K562 (cell line): ENCODE measurements around the gene ABCA10. TPM values are rescaled to one million over a fixed set of nuclear protein-coding genes. Genes with fewer than 3 reads are reported as not detected.

Experiments
- ATAC-seq: fragments of 200-7000 bp; cut with Tn5 transposase; 3 replicates; pipeline ENCODE4 v1.9.1; 2020; ENCODE audit warnings: moderate library complexity
- BruUV-seq: library from RNA; stranded (reverse); fragments of 400-500 nt; replicated peaks from 2 replicates; lab custom pipeline; 2021; lab: Mats Ljungman, UMichigan
- CTCF ChIA-PET: fragments of 300-600 bp; formaldehyde crosslinking; extraction: SDS; loops from one replicate; lab custom pipeline; 2021; ENCODE audit warnings: low intra/inter-chr PET ratio; lab: Yijun Ruan, JAX
- POLR2A ChIA-PET: fragments of 300-600, 350-650 bp; sonication (Branson Sonifier 250); formaldehyde crosslinking; extraction: SDS; loops from one replicate; lab custom pipeline; 2021; ENCODE audit warnings: antibody characterized with exemption, inconsistent platforms; lab: Yijun Ruan, JAX
- DNase-seq, 4 experiments: peaks; one replicate each; pipeline versions ENCODE4 v3.0.0 to v3.0.0-alpha.2; 2011 to 2018; ENCODE audit warnings: low spot score in 3 of 4, mixed read lengths in 3 of 4; ENCODE audit errors: extremely low read depth in 1 of 4
- FAIRE-seq: peaks from 2 replicates; lab custom pipeline; 2011; peaks lifted over from hg19 to GRCh38; lab: Jason Lieb, UNC
- H2AFZ ChIP-seq: 2 replicates; pipeline ENCODE4 v1.6.0; 2011; ENCODE audit warnings: low read depth, low read length, control low read depth, inconsistent platforms
- H3K27ac ChIP-seq: fragments of 200-600 bp; 3 replicates; pipeline ENCODE4 v1.8.0; 2011; ENCODE audit warnings: low read depth, mild to moderate bottlenecking, control low read depth, inconsistent platforms, low read length, moderate library complexity, mixed read lengths; ENCODE audit errors: extremely low read depth
- H3K27me3 ChIP-seq, 2 experiments: fragments of 300-600 bp in 1 of 2; 2 replicates in 1 of 2; 3 replicates in 1 of 2; pipeline versions ENCODE4 v1.6.0 to v1.8.0; 2011; ENCODE audit warnings: inconsistent platforms in 2 of 2, low read length in 2 of 2, mild to moderate bottlenecking in 1 of 2, mixed read lengths in 1 of 2, moderate library complexity in 1 of 2; ENCODE audit not compliant: control insufficient read depth in 2 of 2, insufficient read depth in 2 of 2
- H3K36me3 ChIP-seq: fragments of 300-600 bp; 3 replicates; pipeline ENCODE4 v1.8.0; 2011; ENCODE audit warnings: mild to moderate bottlenecking, low read length, inconsistent platforms; ENCODE audit not compliant: control insufficient read depth, insufficient read depth
- H3K4me1 ChIP-seq, 2 experiments: fragments of 200-600 bp in 1 of 2; replicated peaks in 1 of 2; 2 replicates in 1 of 2; 3 replicates in 1 of 2; pipeline versions ENCODE4 v1.5.1 to v1.8.0; 2011; ENCODE audit warnings: inconsistent platforms in 2 of 2, low read length in 2 of 2, mild to moderate bottlenecking in 1 of 2, mixed read lengths in 1 of 2, moderate library complexity in 1 of 2; ENCODE audit not compliant: control insufficient read depth in 2 of 2, insufficient read depth in 2 of 2
- H3K4me2 ChIP-seq: 2 replicates; pipeline ENCODE4 v1.6.1; 2011; ENCODE audit warnings: low read length, control low read depth, inconsistent platforms, mixed read lengths; ENCODE audit not compliant: insufficient read depth
- H3K4me3 ChIP-seq: fragments of 200-600 bp; sonication (generic), shearing (Covaris generic); 2 replicates; pipeline ENCODE4 v1.5.1; 2016; ENCODE audit warnings: control low read depth, inconsistent platforms
- H3K79me2 ChIP-seq: fragments of 200-600 bp; 3 replicates; pipeline ENCODE4 v1.8.0; 2011; ENCODE audit warnings: low read length, inconsistent platforms; ENCODE audit not compliant: control insufficient read depth, insufficient read depth
- H3K9ac ChIP-seq, 2 experiments: 2 replicates each; pipeline versions ENCODE4 v1.6.0 to v1.6.1; 2011; ENCODE audit warnings: low read depth in 2 of 2, low read length in 2 of 2, control low read depth in 1 of 2, inconsistent platforms in 1 of 2, mild to moderate bottlenecking in 1 of 2, mixed read lengths in 1 of 2; ENCODE audit not compliant: insufficient read depth in 1 of 2
- H3K9me1 ChIP-seq: one replicate; pipeline ENCODE4 v1.6.0; 2011; ENCODE audit warnings: inconsistent platforms, mild to moderate bottlenecking, low read length, moderate library complexity; ENCODE audit not compliant: control insufficient read depth, insufficient read depth
- H3K9me3 ChIP-seq: replicated peaks from 2 replicates; pipeline ENCODE4 v1.5.1; 2011; ENCODE audit warnings: low read depth, low read length, inconsistent platforms; ENCODE audit not compliant: control insufficient read depth, insufficient read depth
- H4K20me1 ChIP-seq: replicated peaks from 2 replicates; pipeline ENCODE4 v1.6.1; 2011; ENCODE audit warnings: low read length, inconsistent platforms, mixed read lengths; ENCODE audit not compliant: control insufficient read depth, insufficient read depth
- C11orf30 ChIP-seq: fragments of 450-650 bp; IDR thresholded peaks from 2 replicates; pipeline ENCODE4 v1.6.1; 2016; ENCODE audit warnings: low read depth, mild to moderate bottlenecking
- CBX1 ChIP-seq: sonication (generic); IDR thresholded peaks from 2 replicates; pipeline ENCODE4 v1.6.1; 2016; ENCODE audit warnings: antibody characterized with exemption, low read depth, mild to moderate bottlenecking
- HIVEP1 ChIP-seq: fragments of 250-450 bp; sonication (Bioruptor Pico); IDR thresholded peaks from 2 replicates; pipeline ENCODE4 v1.4.0; 2020; ENCODE audit warnings: mild to moderate bottlenecking
- MAFF ChIP-seq: IDR thresholded peaks from 2 replicates; pipeline ENCODE4 v1.6.1; 2012; ENCODE audit warnings: low read length, improper control_type of control experiment
- MAFG ChIP-seq: fragments of 450-650 bp; conservative IDR thresholded peaks from 2 replicates; pipeline ENCODE4 v1.6.1; 2016; ENCODE audit warnings: missing genetic modification characterization, missing compliant biosample characterization
- MAFK ChIP-seq: IDR thresholded peaks from 2 replicates; pipeline ENCODE4 v1.6.1; 2011; ENCODE audit warnings: low read length, improper control_type of control experiment
- NELFE ChIP-seq: IDR thresholded peaks from 2 replicates; pipeline ENCODE4 v1.6.1; 2011; ENCODE audit warnings: mild to moderate bottlenecking; ENCODE audit not compliant: insufficient read depth, insufficient read length
- PHF20 ChIP-seq: fragments of 450-650 bp; IDR thresholded peaks from 2 replicates; pipeline ENCODE4 v1.6.1; 2018; ENCODE audit not compliant: partially characterized antibody
- PTRF ChIP-seq: fragments of 450-650 bp; IDR thresholded peaks from 2 replicates; pipeline ENCODE4 v1.6.1; 2016; ENCODE audit warnings: mild to moderate bottlenecking, missing genetic modification characterization, missing compliant biosample characterization
- RBM22 ChIP-seq: fragments of 200-400 bp; formaldehyde crosslinking; IDR thresholded peaks from 2 replicates; pipeline ENCODE4 v1.6.1; 2018; ENCODE audit warnings: low read length, low read depth; ENCODE audit not compliant: poor library complexity, severe bottlenecking
- SAP30 ChIP-seq: fragments of 200-600 bp; sonication (generic); IDR thresholded peaks from 2 replicates; pipeline ENCODE4 v1.6.1; 2012; ENCODE audit warnings: borderline replicate concordance, low read depth, mild to moderate bottlenecking, moderate library complexity, low read length, control low read depth, inconsistent platforms; ENCODE audit not compliant: insufficient read depth, poor library complexity, severe bottlenecking
- SP1 ChIP-seq: sonication (generic); formaldehyde crosslinking; IDR thresholded peaks from 2 replicates; pipeline ENCODE4 v1.8.1; 2022; ENCODE audit warnings: mild to moderate bottlenecking, missing genetic modification reagents
- SRSF7 ChIP-seq: fragments of 200-400 bp; formaldehyde crosslinking; optimal IDR thresholded peaks from 2 replicates; pipeline ENCODE3; 2017; ENCODE audit warnings: mild to moderate bottlenecking, low read depth, low read length
- ZBED1 ChIP-seq: IDR thresholded peaks from 2 replicates; pipeline ENCODE4 v1.6.1; 2014
- ZNF316 ChIP-seq: fragments of 450-650 bp; IDR thresholded peaks from 2 replicates; pipeline ENCODE4 v1.6.1; 2016
- ZSCAN32 ChIP-seq: fragments of 450-650 bp; formaldehyde crosslinking; IDR thresholded peaks from 2 replicates; pipeline ENCODE4 v1.4.0; 2020; ENCODE audit warnings: mild to moderate bottlenecking, moderate library complexity
- WGBS: fragments of 100-300 bp; shearing (Covaris generic); methylation state at CpG from one replicate; pipeline ENCODE4 v1.1.6; 2016; ENCODE audit warnings: low coverage, mixed read lengths; ENCODE audit not compliant: insufficient coverage; ENCODE audit errors: missing lambda C conversion rate; 5-methylcytosine and 5-hydroxymethylcytosine counted together
- in situ Hi-C: fragments of 300-500 bp; cut with MboI; formaldehyde crosslinking; loops from 4 replicates; pipeline ENCODE4 v1.15.0; 2018; ENCODE audit warnings: inconsistent platforms, mixed read lengths
- intact Hi-C: fragments of 100-400 bp; cut with micrococcal nuclease; formaldehyde crosslinking; loops from 2 replicates; pipeline ENCODE4 v1.14.2; 2022
- polyA plus RNA-seq, 8 experiments: library from polyadenylated mRNA; depleted of rRNA in 4 of 8; stranded (reverse) in 5 of 8; unstranded in 3 of 8; fragments of >200 nt; fragmentation: Nextera tagmentation in 2 of 8; fragmentation: Illumina TruSeq in 1 of 8; extraction: Ambion mirVana in 2 of 8; extraction: Trizol in 1 of 8; gene quantifications; 2 replicates each; pipeline versions ENCODE4 v1.2.1 to v1.2.3, GENCODE V29; 2011 to 2014; ENCODE audit warnings: inconsistent platforms in 1 of 8, missing spikeins in 1 of 8
- total RNA-seq, 7 experiments: library from RNA; depleted of rRNA in 6 of 7; stranded (reverse); fragments of >200 nt in 6 of 7; fragmentation: Illumina TruSeq in 2 of 7; extraction: Trizol in 2 of 7; gene quantifications; 2 replicates each; pipeline versions ENCODE4 v1.2.1 to v1.2.3, GENCODE V29; 2011 to 2021; ENCODE audit warnings: low replicate concordance in 1 of 7

ABCA10 gene
- total and polyA plus RNA-seq, 9 of the 15 experiments (the other 6 are each of a cell fraction or from before 2014, with no cell fraction given), result 0.04 to 0.45 (median 0.15) TPM; not detected in 1

DNA sequence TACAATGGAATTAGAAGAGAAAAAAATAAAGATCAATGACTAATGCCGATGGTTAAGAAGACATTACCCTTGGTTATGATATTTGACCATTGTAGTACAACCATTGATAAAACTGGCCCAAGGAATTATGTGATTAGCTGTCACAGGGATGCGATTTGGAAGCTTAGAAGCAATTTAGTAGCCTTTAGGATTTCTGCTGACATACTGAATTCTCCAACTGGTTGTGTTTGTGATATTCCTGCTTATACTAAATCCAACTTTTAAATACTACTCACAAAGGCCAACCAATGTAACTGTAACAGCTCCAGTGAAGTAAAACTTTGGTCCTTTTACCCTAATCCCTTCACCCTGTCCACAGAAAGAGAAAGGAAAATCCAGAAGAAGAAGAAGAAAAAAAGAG lies 55.5 kb downstream of the ABCA10 start:
- Histone ChIP-seq H3K4me2 (no peak overlapping the region), H3K79me2 (no peaks in the 10 kb centered on the region), H3K4me3 (no peak overlapping the region), H4K20me1 (no peaks in the 10 kb centered on the region), H3K27me3 (no peaks in the 10 kb centered on the region), H3K27ac (no peak overlapping the region), H3K9me3 (0 out of 2 replicates have a peak, but pooled peaks cover 4% of the 10 kb centered on the region), H2AFZ (peak overlapping the region; percentile 53), H3K9ac (no peak overlapping the region), H3K9me1 (no peaks in the 10 kb centered on the region), H3K4me1 (peaks cover 0 to 23% of the 10 kb centered on the region in 2 experiments; a peak in 3 of 5 replicates), H3K36me3 (no peaks in the 10 kb centered on the region)
- BruUV-seq, result no TSS peak
- no peak for FAIRE-seq
- WGBS, result 50% methylated on average over 2 of the region's 2 CpGs
- CTCF ChIA-PET, result no interaction called here
- no peak for ATAC-seq
- no peak for DNase-seq
- in situ Hi-C loops, result no loop called here
- POLR2A ChIA-PET, result interaction anchor here (1.3 kb wide), 1 partner anchor 11 kb away, joined by 3 read pairs; no protein-coding TSS in a partner anchor
- TF ChIP-seq MAFG (peak; percentile 48; the same call in 1 of the 2 replicates), ZNF316 (peak; percentile 77), MAFK (0 out of 2 replicates have a peak, but pooled peaks have one; percentile 8), PTRF (tag) (no peak), MAFF (0 out of 2 replicates have a peak, but pooled peaks have one; percentile 21), C11orf30 (peak; percentile 69)
- intact Hi-C loops, result no loop called here

DNA sequence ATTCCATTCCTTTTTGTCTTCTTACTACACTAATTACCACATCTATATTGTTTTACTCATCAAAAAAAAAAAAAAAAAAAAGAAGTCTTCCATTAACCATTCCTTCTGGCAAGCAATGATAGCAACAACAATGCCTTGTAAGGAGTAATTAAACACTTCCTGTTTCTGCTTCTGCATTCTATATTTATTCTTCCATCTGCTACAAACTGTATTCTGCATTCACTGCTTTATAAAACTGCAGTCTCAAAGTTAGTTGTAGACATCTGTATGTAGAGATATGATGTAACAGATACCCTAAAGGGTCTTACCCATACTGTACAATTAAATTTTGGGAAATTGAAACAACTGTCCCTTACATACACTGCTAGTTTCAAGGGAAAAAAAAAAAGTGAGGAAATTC lies 58.2 kb downstream of the ABCA10 start:
- POLR2A ChIA-PET, result no interaction called here
- Histone ChIP-seq H3K79me2 (no peaks in the 10 kb centered on the region), H2AFZ (peak overlapping the region; percentile 67), H3K9me3 (0 out of 2 replicates have a peak, but pooled peaks cover 4% of the 10 kb centered on the region), H3K4me3 (no peak overlapping the region), H3K36me3 (no peaks in the 10 kb centered on the region), H3K9ac (peak overlapping the region in 1 of 2 experiments; percentile 2; a peak in 1 of 4 replicates), H4K20me1 (no peaks in the 10 kb centered on the region), H3K4me1 (peaks cover 0 to 14% of the 10 kb centered on the region in 2 experiments; a peak in 3 of 5 replicates), H3K9me1 (no peaks in the 10 kb centered on the region), H3K27me3 (no peaks in the 10 kb centered on the region), H3K27ac (peak overlapping the region; percentile 54; the same call in 1 of the 3 replicates), H3K4me2 (peak overlapping the region; percentile 2; the same call in 1 of the 2 replicates)
- FAIRE-seq, result no peak
- CTCF ChIA-PET, result interaction anchor here (0.6 kb wide), 1 partner anchor 63 kb away, joined by 3 read pairs; no protein-coding TSS in a partner anchor
- no TSS peak for BruUV-seq
- intact Hi-C loops, result no loop called here
- DNase-seq, result peak in 2 of 4 experiments; percentile 9 to 18
- in situ Hi-C loops, result no loop called here
- ATAC-seq, result peak; percentile 58
- TF ChIP-seq HIVEP1 (CRISPR knock-in tag) (no peak), RBM22 (no peak), ZBED1 (no peak), CBX1 (no peak), PHF20 (no peak), NELFE (no peak), SP1 (CRISPR knock-in tag) (no peak), ZSCAN32 (CRISPR knock-in tag) (no peak), SRSF7 (no peak), SAP30 (no peak)
